Measurements from ENCODE around the gene NISCH. TPM values are rescaled to one million over a fixed set of nuclear protein-coding genes. Genes with fewer than 3 reads are reported as not detected.

The NISCH gene
- polyA plus RNA-seq, 3 donors = 9.7 to 106 (median 13.1) TPM

- peaks cover 6% of the 10 kb centered on the region for H3K4me1 Mint-ChIP-seq
- no peaks in the 10 kb centered on the region for H3K27me3 ChIP-seq (ENCODE audit: control insufficient read depth in 2 of 2, insufficient read depth in 2 of 2, low read length in 2 of 2)
- H3K27ac Mint-ChIP-seq = no peak overlapping the region
- H3K79me2 ChIP-seq (ENCODE audit: insufficient read depth, low read length) = no peaks in the 10 kb centered on the region
- TF ChIP-seq CTCF (IDR thresholded peaks at IDR 0.05) = peak; percentile 100
- peaks cover 0 to 9% (median 3%) of the 10 kb centered on the region in 7 donors for H3K9me3 Mint-ChIP-seq
- H3K36me3 ChIP-seq (replicated peaks in 1 of 2; ENCODE audit: control insufficient read depth in 1 of 2, insufficient read depth in 2 of 2, low read length in 2 of 2) = no peaks in the 10 kb centered on the region
- no peak overlapping the region for H3K9ac ChIP-seq (ENCODE audit: insufficient read depth, low read length, poor library complexity, severe bottlenecking)
- 42% methylated on average over 8 of the region's 13 CpGs for WGBS (ENCODE audit: insufficient coverage)
- H2AFZ ChIP-seq (ENCODE audit: insufficient read depth, low read depth, low read length, poor library complexity, severe bottlenecking) = no peak overlapping the region
- DNase-seq = peak; percentile 49 to 62 (median 62)
- H3K27ac ChIP-seq (ENCODE audit: low read depth in 1 of 2, low read length in 2 of 2) = no peak overlapping the region
- H3K36me3 Mint-ChIP-seq = no peaks in the 10 kb centered on the region
- H3K9me3 ChIP-seq (replicated peaks in 1 of 2; ENCODE audit: control insufficient read depth in 1 of 2, insufficient read depth in 1 of 2, low read length in 2 of 2) = no peaks in the 10 kb centered on the region
- no peaks in the 10 kb centered on the region for H4K20me1 ChIP-seq (ENCODE audit: insufficient read depth, low read length)
- H3K27me3 Mint-ChIP-seq (ENCODE audit: low read depth in 3 of 3) = peaks cover 2 to 9% (median 7%) of the 10 kb centered on the region in 3 donors
- H3K4me3 ChIP-seq (replicated peaks in 1 of 3; ENCODE audit: low read depth in 2 of 3, low read length in 3 of 3) = no peak overlapping the region
- no peak overlapping the region for H3K4me2 ChIP-seq (replicated peaks; ENCODE audit: extremely low read depth, low read length, poor library complexity, severe bottlenecking)
- H3K4me3 Mint-ChIP-seq = peak overlapping the region in 1 of 2 donors; percentile 46
- peaks cover 5 to 11% of the 10 kb centered on the region in 2 donors for H3K4me1 ChIP-seq (ENCODE audit: control insufficient read depth in 1 of 2, insufficient read depth in 2 of 2, low read length in 2 of 2)
- intact Hi-C loops (cut with micrococcal nuclease) = loop anchor here in 1 of 2 donors (1.0 kb wide), 1 partner anchor 19 kb away; no protein-coding TSS in a partner anchor
Observed at GRCh38 chr3:52446631-52447511, 8.5 kb upstream of the NISCH start.

GRCh38 chr3:52447512-52448355, 7.7 kb upstream of the NISCH start:
- Histone ChIP-seq H4K20me1 (ENCODE audit: insufficient read depth, low read length) (no peaks in the 10 kb centered on the region), H3K4me2 (replicated peaks; ENCODE audit: extremely low read depth, low read length, poor library complexity, severe bottlenecking) (no peak overlapping the region), H3K4me3 (replicated peaks in 1 of 3; ENCODE audit: low read depth in 2 of 3, low read length in 3 of 3) (no peak overlapping the region), H3K27me3 (ENCODE audit: control insufficient read depth in 2 of 2, insufficient read depth in 2 of 2, low read length in 2 of 2) (no peaks in the 10 kb centered on the region), H3K4me1 (ENCODE audit: control insufficient read depth in 1 of 2, insufficient read depth in 2 of 2, low read length in 2 of 2) (peaks cover 5 to 11% of the 10 kb centered on the region in 2 donors), H2AFZ (ENCODE audit: insufficient read depth, low read depth, low read length, poor library complexity, severe bottlenecking) (no peak overlapping the region), H3K9ac (ENCODE audit: insufficient read depth, low read length, poor library complexity, severe bottlenecking) (no peak overlapping the region), H3K9me3 (replicated peaks in 1 of 2; ENCODE audit: control insufficient read depth in 1 of 2, insufficient read depth in 1 of 2, low read length in 2 of 2) (no peaks in the 10 kb centered on the region), H3K27ac (ENCODE audit: low read depth in 1 of 2, low read length in 2 of 2) (no peak overlapping the region), H3K79me2 (ENCODE audit: insufficient read depth, low read length) (no peaks in the 10 kb centered on the region), H3K36me3 (replicated peaks in 1 of 2; ENCODE audit: control insufficient read depth in 1 of 2, insufficient read depth in 2 of 2, low read length in 2 of 2) (no peaks in the 10 kb centered on the region)
- peaks cover 6% of the 10 kb centered on the region for H3K4me1 Mint-ChIP-seq
- no peak overlapping the region for H3K4me3 Mint-ChIP-seq
- H3K9me3 Mint-ChIP-seq = peaks cover 0 to 9% (median 3%) of the 10 kb centered on the region in 7 donors
- H3K36me3 Mint-ChIP-seq = no peaks in the 10 kb centered on the region
- peaks cover 2 to 9% (median 7%) of the 10 kb centered on the region in 3 donors for H3K27me3 Mint-ChIP-seq (ENCODE audit: low read depth in 3 of 3)
- DNase-seq = no peak
- TF ChIP-seq CTCF (IDR thresholded peaks at IDR 0.05) = no peak
- H3K27ac Mint-ChIP-seq = peak overlapping the region in 2 of 7 donors; percentile 51 to 54
- intact Hi-C loops (cut with micrococcal nuclease) = loop anchor here in 1 of 2 donors (1.0 kb wide), 1 partner anchor 19 kb away; no protein-coding TSS in a partner anchor
- 84% methylated on average over 10 of the region's 12 CpGs for WGBS (ENCODE audit: insufficient coverage)

Measured in CD14-positive monocyte (primary cell).